HEK293T (cell line): ENCODE measurements around the gene SYMPK.

Source experiments
- ARNT ChIP-seq: fragments of 450-650 bp; IDR thresholded peaks from 2 replicates; pipeline ENCODE4 v1.6.1; 2017; ENCODE audit warnings: mild to moderate bottlenecking
- ELF4 ChIP-seq: fragments of 450-650 bp; IDR thresholded peaks from 2 replicates; pipeline ENCODE4 v1.6.1; 2017; ENCODE audit warnings: antibody characterized with exemption
- FOXK2 ChIP-seq: fragments of 450-650 bp; IDR thresholded peaks from 2 replicates; pipeline ENCODE4 v1.6.1; 2016; ENCODE audit warnings: mild to moderate bottlenecking
- FOXM1 ChIP-seq: fragments of 450-650 bp; IDR thresholded peaks from 2 replicates; pipeline ENCODE4 v1.6.1; 2017; ENCODE audit warnings: mild to moderate bottlenecking, borderline replicate concordance
- HDGF ChIP-seq: fragments of 450-650 bp; IDR thresholded peaks from 2 replicates; pipeline ENCODE4 v1.6.1; 2017; ENCODE audit warnings: antibody characterized with exemption, borderline replicate concordance
- NFRKB ChIP-seq: fragments of 450-650 bp; IDR thresholded peaks from 2 replicates; pipeline ENCODE4 v1.6.1; 2016; ENCODE audit warnings: mild to moderate bottlenecking, moderate library complexity
- SP1 ChIP-seq: fragments of 450-650 bp; IDR thresholded peaks from 2 replicates; pipeline ENCODE4 v1.6.1; 2017
- SUZ12 ChIP-seq: fragments of 450-650 bp; IDR thresholded peaks from 2 replicates; pipeline ENCODE4 v1.6.1; 2016; ENCODE audit warnings: mild to moderate bottlenecking
- ZNF384 ChIP-seq: fragments of 450-650 bp; IDR thresholded peaks from 2 replicates; pipeline ENCODE4 v1.6.1; 2016

DNA sequence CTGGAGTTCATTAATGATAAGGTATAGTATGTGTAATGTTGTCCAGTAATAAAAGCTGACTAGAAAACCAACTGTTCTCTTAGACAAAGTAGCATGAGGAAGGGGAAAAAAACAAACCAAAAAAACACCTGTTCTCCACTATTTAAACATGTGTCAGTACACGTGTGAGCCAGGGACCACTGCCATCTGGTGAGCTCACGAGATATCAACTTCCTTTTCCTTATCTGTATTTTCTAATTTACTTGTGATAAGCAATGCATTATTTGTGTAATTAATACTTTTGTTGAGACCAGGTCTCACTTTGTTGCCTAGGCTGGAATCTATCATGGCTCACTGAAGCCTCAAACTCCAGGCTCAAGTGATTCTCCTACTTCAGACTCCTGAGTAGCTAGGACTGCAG, 89.6 kb downstream of the SYMPK start:
- TF ChIP-seq HDGF (no peak), SP1 (no peak), FOXK2 (no peak), ZNF384 (no peak), SUZ12 (no peak), ARNT (no peak), NFRKB (no peak), FOXM1 (no peak), ELF4 (no peak)
